ENCODE data around the gene MEG3.

MEG3 gene

GRCh38 chr14:100864960-100865681, 39.2 kb downstream of the MEG3 start:
- Histone ChIP-seq H3K9me2 (replicated peaks; ENCODE audit: control insufficient read depth, low read length) (no peaks in the 10 kb centered on the region), H3K27me3 (ENCODE audit: control insufficient read depth, low read length) (no peaks in the 10 kb centered on the region), H3K27ac (ENCODE audit: low read depth, low read length) (no peak overlapping the region), H3K4me3 (ENCODE audit: low read length) (no peak overlapping the region), H3K4me2 (ENCODE audit: low read length) (no peak overlapping the region), H3K36me3 (ENCODE audit: control insufficient read depth, low read length) (no peaks in the 10 kb centered on the region), H3K79me2 (ENCODE audit: control insufficient read depth, low read length) (no peaks in the 10 kb centered on the region), H4K20me1 (ENCODE audit: control insufficient read depth, insufficient read depth, low read depth, low read length) (no peaks in the 10 kb centered on the region), H3K9me3 (ENCODE audit: control insufficient read depth, insufficient read depth, low read length) (no peaks in the 10 kb centered on the region), H3F3A (ENCODE audit: control insufficient read depth, insufficient read depth) (no peaks in the 10 kb centered on the region), H3K4me1 (ENCODE audit: control insufficient read depth, low read length) (no peaks in the 10 kb centered on the region)
- TF ChIP-seq EZH2phosphoT487 (IDR thresholded peaks at IDR 0.05; ENCODE audit: borderline replicate concordance, low read length) (no peak), CTCF (IDR thresholded peaks at IDR 0.05; ENCODE audit: low read depth, low read length, poor library complexity, severe bottlenecking) (no peak)

- TF ChIP-seq CTCF (IDR thresholded peaks at IDR 0.05; ENCODE audit: low read depth, low read length, poor library complexity, severe bottlenecking) (no peak), EZH2phosphoT487 (IDR thresholded peaks at IDR 0.05; ENCODE audit: borderline replicate concordance, low read length) (no peak)
- H3K36me3 ChIP-seq (ENCODE audit: control insufficient read depth, low read length), result no peaks in the 10 kb centered on the region
Observed at GRCh38 chr14:100865682-100866591, 40.0 kb downstream of the MEG3 start.

GRCh38 chr14:100866666-100867630, 41.0 kb downstream of the MEG3 start:
- no peaks in the 10 kb centered on the region for H3K36me3 ChIP-seq (ENCODE audit: control insufficient read depth, low read length)
- no peak overlapping the region for H3K27ac ChIP-seq (ENCODE audit: low read depth, low read length)
- no peaks in the 10 kb centered on the region for H3K27me3 ChIP-seq (ENCODE audit: control insufficient read depth, low read length)
- H3K9me3 ChIP-seq (ENCODE audit: control insufficient read depth, insufficient read depth, low read length), result no peaks in the 10 kb centered on the region
- TF ChIP-seq CTCF (IDR thresholded peaks at IDR 0.05; ENCODE audit: low read depth, low read length, poor library complexity, severe bottlenecking) (no peak), EZH2phosphoT487 (IDR thresholded peaks at IDR 0.05; ENCODE audit: borderline replicate concordance, low read length) (no peak)
- H4K20me1 ChIP-seq (ENCODE audit: control insufficient read depth, insufficient read depth, low read depth, low read length), result no peaks in the 10 kb centered on the region
- H3K4me1 ChIP-seq (ENCODE audit: control insufficient read depth, low read length), result no peaks in the 10 kb centered on the region
- no peaks in the 10 kb centered on the region for H3F3A ChIP-seq (ENCODE audit: control insufficient read depth, insufficient read depth)
- no peak overlapping the region for H3K4me3 ChIP-seq (ENCODE audit: low read length)
- no peaks in the 10 kb centered on the region for H3K79me2 ChIP-seq (ENCODE audit: control insufficient read depth, low read length)
- H3K4me2 ChIP-seq (ENCODE audit: low read length), result no peak overlapping the region
- H3K9me2 ChIP-seq (replicated peaks; ENCODE audit: control insufficient read depth, low read length), result no peaks in the 10 kb centered on the region

More at GRCh38 chr14:100865682-100866591, 40.0 kb downstream of the MEG3 start:
- Histone ChIP-seq H3K4me1 (ENCODE audit: control insufficient read depth, low read length) (no peaks in the 10 kb centered on the region), H3K27me3 (ENCODE audit: control insufficient read depth, low read length) (no peaks in the 10 kb centered on the region), H3K9me2 (replicated peaks; ENCODE audit: control insufficient read depth, low read length) (no peaks in the 10 kb centered on the region), H3K4me2 (ENCODE audit: low read length) (no peak overlapping the region), H3F3A (ENCODE audit: control insufficient read depth, insufficient read depth) (no peaks in the 10 kb centered on the region), H3K27ac (ENCODE audit: low read depth, low read length) (no peak overlapping the region), H3K4me3 (ENCODE audit: low read length) (no peak overlapping the region), H4K20me1 (ENCODE audit: control insufficient read depth, insufficient read depth, low read depth, low read length) (no peaks in the 10 kb centered on the region), H3K79me2 (ENCODE audit: control insufficient read depth, low read length) (no peaks in the 10 kb centered on the region), H3K9me3 (ENCODE audit: control insufficient read depth, insufficient read depth, low read length) (no peaks in the 10 kb centered on the region)

All from DOHH2 (cell line).